Thyroid gland (tissue), 4 donors: ENCODE measurements around the gene ELF5.

Source experiments
- POLR2A ChIP-seq, 2 donors: fragments of 450-650 bp; IDR thresholded peaks; one replicate each; pipeline ENCODE4 v1.6.1; 2017; ENCODE audit warnings: antibody characterized with exemption in 2 of 2, mild to moderate bottlenecking in 2 of 2, moderate library complexity in 1 of 2
- TF ChIP-seq, protein P1 (sequence below), 6 experiments: fragments of 200-600 bp in 3 of 6; fragments of 450-650 bp in 3 of 6; sonication (generic) in 3 of 6; IDR thresholded peaks; one replicate each; pipeline ENCODE4 v1.5.1; 2016 to 2019; ENCODE audit warnings: antibody characterized with exemption in 6 of 6, mild to moderate bottlenecking in 2 of 6, inconsistent platforms in 1 of 6, moderate library complexity in 1 of 6

DNA sequence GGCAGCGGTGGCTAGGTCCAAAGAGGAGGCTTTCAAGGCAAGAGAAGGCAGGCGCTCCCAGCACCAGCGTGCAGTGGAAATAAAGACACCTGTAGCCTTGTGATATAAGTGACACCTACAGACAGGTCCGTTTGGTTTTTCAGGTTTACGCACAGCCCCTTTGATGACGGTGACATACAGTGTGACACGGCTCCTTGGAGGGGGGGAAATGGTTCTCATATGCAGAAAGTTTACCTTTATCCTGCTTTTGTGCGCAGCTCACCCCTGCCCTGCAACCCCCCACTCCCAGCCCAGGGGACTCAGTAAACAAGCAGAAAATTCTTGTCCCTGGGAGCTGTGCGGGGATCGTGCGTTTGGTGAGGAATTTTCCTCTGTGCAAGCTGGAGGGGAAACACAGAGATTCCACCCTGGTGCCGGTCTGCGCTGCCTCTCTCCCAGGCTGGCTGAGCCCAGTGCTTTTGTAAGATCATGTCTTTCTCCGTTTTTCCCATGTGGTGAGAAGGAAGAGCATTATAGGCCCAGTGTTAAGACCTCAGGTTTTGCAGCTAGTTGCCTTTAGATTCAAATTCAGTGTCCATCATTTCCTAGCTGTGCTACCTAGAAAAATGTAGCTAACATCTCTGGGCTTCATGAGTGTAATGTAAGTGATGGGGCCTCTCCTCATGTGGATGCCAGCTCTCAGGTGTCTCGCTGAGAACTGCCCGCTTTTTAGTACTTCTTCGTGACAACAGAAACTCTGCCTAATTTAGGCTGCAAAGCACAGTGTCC is at the start of gene ELF5:
- TF ChIP-seq, protein P1, sequence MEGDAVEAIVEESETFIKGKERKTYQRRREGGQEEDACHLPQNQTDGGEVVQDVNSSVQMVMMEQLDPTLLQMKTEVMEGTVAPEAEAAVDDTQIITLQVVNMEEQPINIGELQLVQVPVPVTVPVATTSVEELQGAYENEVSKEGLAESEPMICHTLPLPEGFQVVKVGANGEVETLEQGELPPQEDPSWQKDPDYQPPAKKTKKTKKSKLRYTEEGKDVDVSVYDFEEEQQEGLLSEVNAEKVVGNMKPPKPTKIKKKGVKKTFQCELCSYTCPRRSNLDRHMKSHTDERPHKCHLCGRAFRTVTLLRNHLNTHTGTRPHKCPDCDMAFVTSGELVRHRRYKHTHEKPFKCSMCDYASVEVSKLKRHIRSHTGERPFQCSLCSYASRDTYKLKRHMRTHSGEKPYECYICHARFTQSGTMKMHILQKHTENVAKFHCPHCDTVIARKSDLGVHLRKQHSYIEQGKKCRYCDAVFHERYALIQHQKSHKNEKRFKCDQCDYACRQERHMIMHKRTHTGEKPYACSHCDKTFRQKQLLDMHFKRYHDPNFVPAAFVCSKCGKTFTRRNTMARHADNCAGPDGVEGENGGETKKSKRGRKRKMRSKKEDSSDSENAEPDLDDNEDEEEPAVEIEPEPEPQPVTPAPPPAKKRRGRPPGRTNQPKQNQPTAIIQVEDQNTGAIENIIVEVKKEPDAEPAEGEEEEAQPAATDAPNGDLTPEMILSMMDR (IDR thresholded peaks at IDR 0.05) = no peak
- TF ChIP-seq POLR2A (IDR thresholded peaks at IDR 0.05) = no peak
